ENCODE data around the gene FPR2. TPM values are rescaled to one million over a fixed set of nuclear protein-coding genes. Genes with fewer than 3 reads are reported as not detected.

FPR2 gene
- polyA plus RNA-seq, 1 donor (not counting 4 experiments of a cell fraction or from before 2014, with no cell fraction given), result 0.05 TPM

GRCh38 chr19:51779703-51780102, 18.7 kb downstream of the FPR2 start:
- Histone ChIP-seq H3K27me3 (ENCODE audit: control insufficient read depth, extremely low read depth, insufficient read depth, low read length) (peaks cover 3% of the 10 kb centered on the region), H4K20me1 (ENCODE audit: control insufficient read depth, extremely low read depth, insufficient read depth, low read length) (no peaks in the 10 kb centered on the region), H3K79me2 (ENCODE audit: control insufficient read depth, insufficient read depth, low read length) (no peaks in the 10 kb centered on the region), H3K36me3 (ENCODE audit: control insufficient read depth in 2 of 2, extremely low read depth in 1 of 2, insufficient read depth in 2 of 2, low read length in 2 of 2) (no peaks in the 10 kb centered on the region), H3K9me3 (ENCODE audit: control insufficient read depth, low read depth, low read length) (no peaks in the 10 kb centered on the region), H3K27ac (ENCODE audit: control insufficient read depth, insufficient read depth, low read length) (no peak overlapping the region), H3K4me2 (ENCODE audit: control insufficient read depth, extremely low read depth, insufficient read depth, low read depth, low read length) (no peak overlapping the region), H3K4me1 (ENCODE audit: control insufficient read depth, extremely low read depth, insufficient read depth, low read length) (peaks cover 6% of the 10 kb centered on the region), H3K9me1 (ENCODE audit: control insufficient read depth, extremely low read depth, insufficient read depth, low read length) (no peaks in the 10 kb centered on the region), H3K9ac (ENCODE audit: control insufficient read depth, extremely low read depth, insufficient read depth, low read length) (no peak overlapping the region), H3K4me3 (ENCODE audit: control insufficient read depth in 2 of 3, extremely low read depth in 1 of 3, insufficient read depth in 2 of 3, low read depth in 1 of 3, low read length in 3 of 3) (no peak overlapping the region), H2AFZ (ENCODE audit: control insufficient read depth, low read length) (no peak overlapping the region)
- TF ChIP-seq EZH2 (IDR thresholded peaks at IDR 0.05; ENCODE audit: low read length) (no peak), CTCF (optimal IDR thresholded peaks at IDR 0.05 in 1 of 3, IDR thresholded peaks at IDR 0.05 in 1 of 3, conservative IDR thresholded peaks at IDR 0.05 in 1 of 3; ENCODE audit: extremely low read depth in 1 of 3, insufficient read depth in 2 of 3, low read length in 3 of 3) (no peak)
- dilution Hi-C loops (cut with MboI; ENCODE audit: extremely low pct_ligation_motif_present, low sequenced_read_pairs), result no loop called here
- FAIRE-seq (no peak), DNase-seq (ENCODE audit: low read depth, low spot score) (no peak)

- H3K9me3 ChIP-seq (ENCODE audit: control insufficient read depth, low read depth, low read length), result no peaks in the 10 kb centered on the region
- H3K9ac ChIP-seq (ENCODE audit: control insufficient read depth, extremely low read depth, insufficient read depth, low read length), result no peak overlapping the region
- H4K20me1 ChIP-seq (ENCODE audit: control insufficient read depth, extremely low read depth, insufficient read depth, low read length), result no peaks in the 10 kb centered on the region
- dilution Hi-C loops (cut with MboI; ENCODE audit: extremely low pct_ligation_motif_present, low sequenced_read_pairs), result no loop called here
- H3K36me3 ChIP-seq (ENCODE audit: control insufficient read depth in 2 of 2, extremely low read depth in 1 of 2, insufficient read depth in 2 of 2, low read length in 2 of 2), result no peaks in the 10 kb centered on the region
- no peak overlapping the region for H3K27ac ChIP-seq (ENCODE audit: control insufficient read depth, insufficient read depth, low read length)
- no peak for TF ChIP-seq EZH2 (IDR thresholded peaks at IDR 0.05; ENCODE audit: low read length)
- no peak for TF ChIP-seq CTCF (optimal IDR thresholded peaks at IDR 0.05 in 1 of 3, IDR thresholded peaks at IDR 0.05 in 1 of 3, conservative IDR thresholded peaks at IDR 0.05 in 1 of 3; ENCODE audit: extremely low read depth in 1 of 3, insufficient read depth in 2 of 3, low read length in 3 of 3)
- H3K27me3 ChIP-seq (ENCODE audit: control insufficient read depth, extremely low read depth, insufficient read depth, low read length), result peaks cover 3% of the 10 kb centered on the region
- no peak for DNase-seq (ENCODE audit: low read depth, low spot score)
- no peaks in the 10 kb centered on the region for H3K79me2 ChIP-seq (ENCODE audit: control insufficient read depth, insufficient read depth, low read length)
- no peak overlapping the region for H3K4me2 ChIP-seq (ENCODE audit: control insufficient read depth, extremely low read depth, insufficient read depth, low read depth, low read length)
- H3K4me3 ChIP-seq (ENCODE audit: control insufficient read depth in 2 of 3, extremely low read depth in 1 of 3, insufficient read depth in 2 of 3, low read depth in 1 of 3, low read length in 3 of 3), result no peak overlapping the region
- H2AFZ ChIP-seq (ENCODE audit: control insufficient read depth, low read length), result no peak overlapping the region
- H3K9me1 ChIP-seq (ENCODE audit: control insufficient read depth, extremely low read depth, insufficient read depth, low read length), result no peaks in the 10 kb centered on the region
- FAIRE-seq, result no peak
- peaks cover 9% of the 10 kb centered on the region for H3K4me1 ChIP-seq (ENCODE audit: control insufficient read depth, extremely low read depth, insufficient read depth, low read length)
These were observed 19.3 kb downstream of the FPR2 start for GRCh38 chr19:51780270-51780669.
